GM18873 (cell line): ENCODE measurements around the gene PAX7.

Experiments used
- ATAC-seq: cut with Tn5 transposase; IDR thresholded peaks from one replicate; pipeline ENCODE4 v1.9.1; 2021; ENCODE audit warnings: mild to moderate bottlenecking, moderate library complexity, moderate number of reproducible peaks; ENCODE audit not compliant: unreplicated experiment, low FRiP score

PAX7 gene

DNA sequence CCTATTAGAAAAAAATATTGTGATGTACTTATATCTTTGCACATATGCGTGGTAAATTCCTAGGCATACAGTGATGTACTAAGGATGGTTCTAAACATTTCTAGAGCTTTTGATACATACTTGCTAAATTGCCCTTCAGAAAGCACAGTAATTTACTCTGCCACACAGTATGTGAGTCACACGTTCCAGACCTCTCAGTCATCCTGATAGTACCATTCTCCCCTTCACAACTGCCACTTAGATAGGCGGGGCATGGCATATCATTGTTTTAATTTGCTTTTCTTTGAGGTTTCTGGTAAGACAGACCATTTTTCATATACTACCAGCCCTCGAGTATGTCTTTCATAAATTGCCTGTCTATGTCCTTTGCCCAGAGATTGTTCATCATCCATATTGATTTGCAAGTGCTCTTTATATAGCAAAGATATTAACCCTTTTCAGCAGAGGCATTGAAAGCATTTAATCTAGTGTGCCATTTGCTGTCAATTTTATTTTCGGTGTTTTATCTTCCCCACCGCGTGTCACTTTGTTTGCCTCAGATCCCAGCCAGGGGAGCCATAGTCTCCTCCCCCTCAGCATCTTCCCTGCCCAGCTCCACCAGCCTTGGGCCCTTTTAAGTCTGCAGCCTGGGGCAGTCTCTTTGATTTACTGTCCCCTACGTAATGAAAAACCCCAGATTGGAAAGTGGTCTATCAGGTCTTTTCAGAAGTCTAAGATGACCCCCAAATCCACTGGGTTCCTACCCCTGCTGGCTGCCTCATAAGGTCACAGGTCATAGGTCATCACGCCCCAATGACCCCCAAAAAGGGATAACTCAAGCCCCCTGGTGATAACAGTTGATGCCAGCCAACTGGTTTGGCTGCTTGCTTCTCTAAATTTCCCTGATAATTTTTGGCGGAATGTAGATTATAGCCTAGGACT, 11.8 kb upstream of the PAX7 start:
- no peak for ATAC-seq

DNA sequence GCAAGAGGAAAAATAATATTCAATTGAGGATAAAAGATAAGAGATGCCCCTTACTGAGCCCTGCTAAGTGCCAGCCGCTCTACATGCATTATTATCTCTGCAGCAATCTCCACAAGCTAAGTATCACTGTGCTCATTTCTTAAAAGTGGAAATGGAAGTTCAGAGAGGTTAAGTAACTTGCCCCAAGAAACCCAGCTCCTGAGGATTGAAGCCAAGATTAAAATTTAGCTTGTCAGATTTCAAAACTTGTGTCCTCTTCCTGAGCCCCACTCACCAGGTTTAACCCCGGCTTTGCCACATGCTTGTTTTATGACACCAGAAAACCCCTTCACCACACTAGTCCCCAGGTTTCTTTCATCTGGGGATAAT, 11.2 kb upstream of the PAX7 start:
- no peak for ATAC-seq

DNA sequence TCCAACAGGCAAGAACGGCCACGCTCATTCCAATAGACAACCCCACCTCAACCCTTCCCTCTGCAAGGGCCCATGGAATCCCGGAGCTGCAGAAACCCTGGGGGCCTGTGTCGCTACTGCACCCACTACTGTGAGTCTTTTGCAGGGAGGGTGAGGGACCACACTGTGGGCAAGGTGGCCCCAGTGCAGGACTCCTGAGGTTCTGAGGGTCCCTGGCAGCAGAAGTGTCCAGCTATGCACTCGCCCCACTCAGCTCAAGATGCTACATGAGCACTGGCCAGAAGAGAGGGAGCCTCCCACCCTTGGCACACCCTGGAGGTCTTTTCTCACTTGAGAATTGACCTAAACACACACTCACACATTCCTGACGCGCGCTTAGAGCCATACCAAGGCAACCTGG, 2.1 kb upstream of the PAX7 start:
- no peak for ATAC-seq

DNA sequence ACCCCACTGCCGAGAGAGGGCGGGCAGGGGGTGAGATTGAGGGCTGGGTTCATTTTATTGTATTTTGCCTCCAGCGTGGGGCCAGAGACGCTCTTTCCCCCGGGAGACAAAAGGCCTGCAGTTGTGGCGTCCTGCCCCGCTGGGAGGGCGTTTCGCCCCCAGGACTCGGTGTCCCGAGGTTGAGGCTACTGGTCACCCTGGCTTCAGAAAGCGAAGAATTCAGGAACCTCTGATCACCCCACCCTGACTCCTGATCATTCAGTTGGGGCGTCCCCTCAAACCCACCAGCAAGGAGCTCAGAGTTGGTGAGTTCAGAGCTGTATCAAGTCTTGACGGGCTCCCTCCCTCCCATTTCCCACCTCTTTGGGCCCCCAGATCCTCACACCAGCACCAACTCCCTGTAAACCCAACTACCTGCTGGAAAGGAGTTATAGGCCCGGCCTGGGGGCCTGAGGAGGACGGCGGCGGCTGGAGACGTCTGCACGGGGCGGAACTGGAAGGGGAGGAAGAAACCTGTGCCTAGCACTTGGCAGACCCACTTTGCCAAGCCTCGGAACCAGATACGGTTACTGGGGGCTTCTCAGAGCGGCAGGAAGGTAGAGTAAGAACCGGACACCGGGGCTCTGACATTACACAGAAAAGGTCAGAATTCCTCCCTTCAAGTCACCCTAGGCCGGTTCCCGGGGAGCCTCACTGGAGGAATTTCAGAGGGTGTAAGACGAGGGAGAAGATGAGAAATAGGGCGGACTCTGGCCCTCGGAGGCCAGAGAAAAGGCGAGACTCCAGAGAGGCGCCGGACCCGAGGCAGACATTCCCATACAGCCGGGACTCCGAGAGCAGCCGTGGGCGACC, 761 bp upstream of the PAX7 start:
- ATAC-seq = no peak

DNA sequence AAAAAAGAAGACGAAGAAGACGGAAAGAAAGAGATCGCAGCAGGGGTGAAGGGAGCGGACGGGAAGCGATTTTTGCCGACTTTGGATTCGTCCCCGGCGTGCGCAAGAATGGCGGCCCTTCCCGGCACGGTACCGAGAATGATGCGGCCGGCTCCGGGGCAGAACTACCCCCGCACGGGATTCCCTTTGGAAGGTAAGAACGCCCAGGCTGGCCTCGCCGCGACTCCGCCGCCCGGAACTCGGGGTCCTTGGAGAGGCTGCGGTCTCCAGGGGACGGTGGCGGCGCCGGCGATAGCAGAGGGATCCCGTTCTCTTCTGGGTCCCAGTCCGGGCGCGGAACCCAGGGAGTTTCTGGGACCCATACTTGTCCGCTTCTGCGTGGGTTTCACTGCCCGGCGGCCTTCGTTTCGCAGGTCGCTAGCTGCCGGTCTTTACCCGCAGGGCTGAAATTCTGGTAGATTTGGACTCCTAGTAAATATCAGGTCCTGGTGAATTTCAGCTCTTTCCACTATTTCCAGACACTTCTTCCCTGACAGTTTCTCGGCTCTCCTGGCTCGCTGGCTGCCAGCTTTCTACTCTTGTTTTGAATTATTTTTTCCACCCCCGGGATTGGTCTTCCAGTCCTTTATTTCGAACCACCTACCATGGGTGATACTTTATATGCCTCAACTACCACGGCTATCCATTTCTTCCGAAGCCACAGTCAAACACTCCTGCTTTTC, 1.0 kb downstream of the PAX7 start:
- ATAC-seq = no peak

DNA sequence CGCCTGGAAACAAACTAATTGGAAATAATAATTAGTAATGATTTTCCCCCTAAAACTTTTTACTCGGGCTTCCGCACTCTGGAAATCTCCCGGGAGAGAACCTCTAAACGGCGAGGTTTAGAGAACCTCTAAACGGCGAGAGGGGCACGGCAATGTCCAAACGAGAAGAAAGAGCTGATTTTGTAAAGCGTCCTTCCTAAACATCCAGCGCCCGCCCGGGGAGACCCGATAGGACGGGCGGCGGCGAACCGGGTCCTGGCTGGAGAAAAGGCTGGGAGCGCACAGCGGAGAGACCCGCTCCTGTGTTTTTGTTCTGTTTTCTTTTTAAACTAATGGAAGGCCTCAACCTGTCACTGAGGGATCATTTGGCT, 1.6 kb downstream of the PAX7 start:
- ATAC-seq = no peak

DNA sequence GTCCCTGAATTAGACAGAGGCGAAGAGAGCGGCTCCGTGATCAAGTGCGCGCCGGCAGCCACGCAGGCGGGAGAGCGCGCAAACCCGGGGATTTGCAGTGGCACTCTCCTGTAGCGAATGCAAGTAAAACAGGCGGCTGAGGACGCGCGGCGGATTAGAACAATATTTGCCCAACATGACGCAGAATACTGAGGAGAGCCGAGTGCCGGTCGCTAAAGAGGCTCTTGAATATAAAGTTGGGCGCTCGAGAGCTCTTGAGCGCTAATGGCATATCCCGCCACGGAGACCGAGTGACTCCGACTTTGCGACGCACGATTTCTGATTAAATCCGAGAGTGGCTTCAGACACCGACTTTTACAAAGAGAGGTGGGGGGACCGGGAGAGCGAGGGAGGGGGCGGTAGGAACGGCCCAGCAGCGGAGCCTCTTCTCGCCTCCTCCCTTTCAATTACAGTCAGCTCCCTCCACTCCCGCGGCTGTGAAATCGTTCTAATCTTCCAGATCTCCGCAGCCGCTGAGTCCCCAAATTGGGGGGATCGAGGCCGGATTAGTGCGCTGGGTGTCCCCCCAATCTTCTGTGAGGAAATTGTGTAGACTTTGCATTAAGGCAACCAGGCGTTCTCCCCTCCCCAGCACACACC, 2.3 kb downstream of the PAX7 start:
- no peak for ATAC-seq

DNA sequence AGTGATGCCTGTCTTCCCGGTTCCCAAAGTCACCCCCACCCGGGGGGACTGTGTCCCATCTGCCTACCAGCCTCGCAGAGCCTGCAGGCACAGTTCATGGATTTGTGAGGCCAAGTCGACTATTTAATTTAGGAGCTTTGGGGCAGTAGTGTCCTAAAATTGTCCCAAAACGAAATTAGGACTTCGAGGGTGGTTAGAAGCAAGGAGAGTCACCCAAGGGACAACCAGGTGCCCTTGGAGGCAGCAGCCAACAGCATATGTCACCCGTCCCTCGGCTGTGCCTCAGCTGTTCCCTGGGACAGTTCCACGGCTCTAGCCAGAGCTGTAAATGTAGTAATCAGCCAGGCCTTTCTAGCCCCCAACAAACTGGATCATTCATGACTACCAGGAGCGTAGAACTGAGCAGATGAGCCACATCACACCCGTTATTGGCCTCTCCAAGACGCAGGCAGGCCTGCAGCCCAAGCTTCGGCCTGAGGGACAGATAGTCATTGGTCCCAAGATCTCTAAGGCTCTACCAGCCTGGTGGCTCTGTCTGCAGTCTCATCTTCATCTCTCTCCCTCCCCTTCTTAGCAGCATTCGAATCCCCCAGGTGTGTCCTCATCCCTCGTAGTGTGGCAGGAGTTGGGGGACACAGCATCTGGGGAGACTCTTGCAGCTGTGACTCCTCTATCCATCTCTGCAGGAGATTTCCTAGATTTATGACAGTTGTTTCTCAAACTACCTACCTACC, 2.9 kb downstream of the PAX7 start:
- ATAC-seq = no peak

DNA sequence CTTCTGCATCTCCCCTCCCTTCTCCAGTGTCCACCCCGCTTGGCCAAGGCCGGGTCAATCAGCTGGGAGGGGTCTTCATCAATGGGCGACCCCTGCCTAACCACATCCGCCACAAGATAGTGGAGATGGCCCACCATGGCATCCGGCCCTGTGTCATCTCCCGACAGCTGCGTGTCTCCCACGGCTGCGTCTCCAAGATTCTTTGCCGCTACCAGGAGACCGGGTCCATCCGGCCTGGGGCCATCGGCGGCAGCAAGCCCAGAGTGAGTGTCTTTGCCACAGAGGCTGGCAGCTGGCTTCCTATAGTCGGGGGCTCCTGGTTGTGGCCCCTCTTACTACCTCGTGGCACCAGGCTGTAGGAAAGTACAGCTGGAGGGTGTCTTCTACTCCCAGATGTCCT, 3.6 kb downstream of the PAX7 start:
- ATAC-seq = no peak

DNA sequence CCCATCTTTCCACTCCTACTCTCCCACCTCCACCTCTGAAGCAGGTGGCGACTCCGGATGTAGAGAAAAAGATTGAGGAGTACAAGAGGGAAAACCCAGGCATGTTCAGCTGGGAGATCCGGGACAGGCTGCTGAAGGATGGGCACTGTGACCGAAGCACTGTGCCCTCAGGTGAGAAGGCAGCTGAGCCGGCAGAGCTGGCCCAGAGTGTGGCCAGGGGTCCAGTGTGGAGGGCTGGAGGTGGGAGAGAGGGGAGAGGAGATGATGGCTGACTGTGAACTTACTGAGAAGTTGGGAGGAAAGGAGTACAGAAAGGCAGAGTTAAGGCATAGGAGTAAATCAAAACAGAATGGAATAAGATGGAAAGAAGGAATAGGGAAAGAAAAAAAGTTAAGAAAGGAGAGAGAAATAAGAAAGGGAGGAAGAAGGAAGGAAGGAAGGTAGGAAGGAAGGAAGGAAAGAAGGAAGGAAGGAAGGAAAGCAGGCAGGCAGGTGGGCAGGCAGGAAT, 4.5 kb downstream of the PAX7 start:
- no peak for ATAC-seq

DNA sequence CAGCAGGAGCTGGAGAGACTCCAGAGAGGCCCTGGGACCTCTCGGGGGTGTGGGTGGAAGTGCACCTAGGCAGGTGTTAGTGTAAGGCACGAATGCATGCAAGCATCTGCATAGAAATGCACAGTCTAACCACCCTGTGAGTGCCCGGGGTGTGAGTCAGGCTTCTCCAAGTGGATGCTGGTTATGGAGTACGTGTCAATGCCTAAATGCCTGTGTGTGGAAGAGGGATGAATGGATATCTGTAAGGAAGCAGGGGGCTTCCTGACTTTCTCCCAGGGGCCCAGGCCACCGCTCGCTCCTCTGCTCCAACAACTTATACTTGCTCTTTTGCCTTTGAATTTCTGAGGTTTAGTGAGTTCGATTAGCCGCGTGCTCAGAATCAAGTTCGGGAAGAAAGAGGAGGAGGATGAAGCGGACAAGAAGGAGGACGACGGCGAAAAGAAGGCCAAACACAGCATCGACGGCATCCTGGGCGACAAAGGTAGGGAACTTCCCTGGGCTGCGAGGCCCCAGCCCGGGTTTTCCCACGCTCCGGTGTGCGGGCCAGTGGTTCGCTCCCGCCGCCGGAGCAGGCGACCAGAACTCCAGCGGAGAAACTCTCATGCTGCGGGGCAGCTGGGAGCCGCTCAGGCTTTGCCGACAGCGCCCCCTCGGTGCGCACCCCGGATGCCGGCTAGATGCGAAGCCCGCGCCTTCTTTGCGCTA, 5.4 kb downstream of the PAX7 start:
- ATAC-seq = no peak

DNA sequence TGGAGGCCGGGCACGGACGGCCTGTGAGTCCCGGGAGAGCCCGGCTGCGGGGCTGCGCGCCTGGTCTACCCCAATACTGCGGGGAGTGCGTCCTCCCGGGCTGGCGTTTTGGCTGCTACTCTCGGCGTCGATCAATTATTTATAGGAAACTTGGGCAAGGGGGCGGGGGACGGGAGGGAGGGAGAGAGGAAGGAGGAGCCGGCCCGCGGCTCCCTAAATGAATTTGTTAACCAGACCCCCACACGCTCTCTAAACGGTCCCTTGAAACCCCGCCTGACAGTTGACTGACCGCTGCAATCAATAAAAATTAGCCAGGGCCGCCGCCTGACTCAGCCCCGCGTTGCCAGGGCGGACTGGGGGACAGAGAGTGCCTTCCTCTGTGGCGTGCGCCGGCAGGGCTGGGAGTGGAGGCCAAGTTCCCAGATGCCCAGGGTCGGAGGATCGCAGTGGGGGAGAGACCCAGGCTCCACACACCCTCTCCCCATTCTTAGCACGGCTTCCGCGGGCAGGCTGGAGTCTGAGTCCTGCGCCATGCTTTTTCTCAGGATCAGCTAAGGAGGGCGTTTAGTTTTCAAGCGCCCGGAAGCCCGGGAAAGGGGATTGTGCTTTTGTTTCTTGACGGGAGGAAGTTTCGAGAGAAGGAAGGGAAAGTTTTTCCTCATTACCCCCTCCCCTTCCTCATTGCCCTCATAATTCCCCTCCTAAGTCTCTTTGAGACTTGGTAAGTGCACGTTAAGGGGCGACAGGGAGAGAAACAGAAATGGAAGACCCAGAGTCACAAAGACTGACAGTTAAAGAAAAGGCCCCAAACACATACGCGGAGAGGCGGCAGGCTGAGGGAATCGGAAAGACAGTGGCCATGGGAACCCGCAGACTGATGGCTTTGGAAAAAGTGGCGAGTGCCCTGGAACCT, 6.2 kb downstream of the PAX7 start:
- no peak for ATAC-seq

DNA sequence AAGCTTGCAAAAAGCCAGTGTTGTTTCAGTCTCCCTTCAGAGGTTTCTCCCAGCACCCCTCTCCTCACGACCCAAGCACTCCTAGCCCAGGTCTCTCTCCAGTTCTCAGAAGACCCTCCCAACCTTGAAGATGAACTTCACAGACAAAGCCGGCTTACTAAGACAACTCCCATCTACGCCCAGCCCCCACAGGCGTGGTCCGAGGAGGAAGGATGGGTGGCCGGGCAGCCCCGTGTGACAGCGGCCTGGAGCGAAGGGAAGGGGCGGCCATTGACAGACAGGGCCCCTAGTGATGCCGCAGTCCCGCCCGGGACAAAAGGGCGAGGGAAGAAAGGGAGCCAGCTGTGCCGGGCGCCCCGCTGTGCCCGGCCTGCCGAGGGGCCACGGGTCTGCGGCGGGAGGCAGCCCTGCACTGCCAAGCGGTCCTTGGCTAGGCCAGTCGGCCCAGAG, 6.9 kb downstream of the PAX7 start:
- ATAC-seq = no peak

DNA sequence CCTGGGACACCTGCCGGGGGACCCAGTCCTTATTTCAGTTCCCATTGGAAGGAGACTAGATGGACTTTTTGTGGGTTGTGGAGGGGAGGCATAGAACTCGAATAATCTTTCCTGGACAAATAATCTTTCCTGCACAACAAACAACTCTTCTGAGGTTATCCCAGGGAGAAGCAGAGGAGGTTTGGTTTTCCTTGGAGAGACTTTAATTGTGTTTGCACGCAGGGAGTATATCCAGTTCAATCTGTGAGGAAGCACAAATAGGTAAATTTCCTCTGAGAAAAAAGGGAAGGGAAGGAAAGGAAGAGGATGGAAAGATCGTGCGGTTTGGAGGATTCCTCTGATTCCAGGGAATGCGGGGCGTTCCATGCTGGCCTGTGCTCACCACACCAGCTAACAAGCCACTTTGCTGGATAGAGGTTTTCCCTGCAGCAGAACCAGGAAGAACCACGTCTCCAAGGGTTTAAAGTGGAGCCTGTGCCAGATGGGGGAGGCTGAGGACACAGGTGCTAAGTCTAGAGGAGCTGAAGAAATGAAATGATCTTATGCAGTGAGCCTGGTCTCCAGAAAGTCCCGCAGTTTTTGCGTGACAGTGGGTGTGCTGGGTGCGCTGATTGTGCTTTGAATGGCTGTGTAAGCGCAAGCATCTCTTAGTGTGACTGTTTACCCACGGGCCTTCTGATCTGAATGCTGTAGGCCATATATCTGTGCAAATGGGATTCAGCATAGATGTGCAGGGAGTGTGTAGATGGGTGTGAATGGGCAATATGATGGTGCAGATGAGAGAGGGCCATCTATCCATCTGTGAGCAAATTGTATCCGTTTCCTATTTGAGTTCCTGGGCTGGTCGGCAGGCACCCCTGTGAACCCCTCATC, 7.6 kb downstream of the PAX7 start:
- ATAC-seq = no peak

DNA sequence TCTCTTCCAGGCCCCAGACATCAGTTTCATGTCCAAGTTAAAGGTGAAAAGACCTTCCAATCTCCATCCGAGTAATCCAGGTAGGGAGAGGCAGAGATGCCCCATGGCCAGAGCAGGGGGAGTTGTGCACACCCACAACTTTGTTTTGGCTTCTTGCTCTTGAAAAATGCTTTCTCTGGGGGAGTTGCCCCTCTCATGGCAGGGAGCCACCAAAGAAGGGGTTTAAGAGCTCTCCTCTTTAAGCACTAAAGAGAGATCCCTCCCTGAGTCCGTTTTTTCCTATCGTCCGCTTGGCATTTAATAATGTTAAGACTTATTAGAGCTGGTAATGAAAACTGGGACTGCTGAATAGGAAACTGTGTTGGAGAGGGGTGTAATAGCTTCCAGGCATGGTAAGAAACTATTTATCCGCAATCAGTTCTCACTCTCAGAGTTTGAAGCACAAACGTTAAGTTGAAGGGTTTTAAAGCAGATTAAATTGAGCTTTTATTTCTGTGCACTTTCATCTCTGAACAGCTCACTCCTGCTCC, 8.3 kb downstream of the PAX7 start:
- ATAC-seq = no peak

DNA sequence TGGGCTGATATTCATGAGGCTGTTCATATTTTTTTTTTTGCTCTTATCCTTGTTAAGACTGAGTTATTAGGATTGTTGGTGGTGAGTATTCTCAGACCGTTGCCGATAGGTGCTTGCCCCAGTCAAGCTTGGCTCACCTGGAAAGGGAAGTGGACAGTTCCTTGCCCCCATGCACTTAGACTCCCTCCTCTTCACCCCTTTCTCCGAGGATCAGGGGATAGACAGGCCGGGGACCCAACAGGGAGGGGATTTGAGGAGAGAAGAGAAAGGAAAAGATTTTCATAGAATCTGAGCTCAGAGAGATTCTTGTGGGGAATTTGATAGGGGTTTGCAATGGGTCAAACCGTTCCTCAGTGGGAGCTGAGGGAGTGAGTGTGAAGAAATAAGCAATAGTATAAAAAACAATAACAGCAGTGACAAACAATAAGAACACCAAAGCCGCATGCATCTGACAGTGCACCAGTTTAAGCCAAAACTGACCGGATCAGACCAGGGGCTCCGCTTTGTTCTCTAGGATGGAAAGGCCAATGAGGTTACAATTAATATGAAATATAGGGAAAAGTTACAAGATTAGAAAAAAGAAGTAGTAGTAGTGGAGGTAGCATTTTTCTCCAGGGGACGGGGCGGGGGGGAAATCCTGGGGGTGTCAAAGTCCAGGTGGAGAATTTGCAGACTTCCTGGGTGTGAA, 8.9 kb downstream of the PAX7 start:
- no peak for ATAC-seq
